Spinal cord (tissue), 10 donors: ENCODE data around the gene MAN1C1. TPM values are rescaled to one million over a fixed set of nuclear protein-coding genes. Genes with fewer than 3 reads are reported as not detected.

Source experiments
- DNase-seq, 6 donors: peaks; one replicate each; pipeline versions ENCODE4 v3.0.0 to v3.0.0-alpha.2; 2013 to 2015; ENCODE audit warnings: low spot score in 6 of 6, low read depth in 4 of 6
- H3K27ac ChIP-seq: one replicate; pipeline ENCODE4 v1.5.1; 2013; ENCODE audit warnings: low read depth, low read length, control low read depth
- H3K27me3 ChIP-seq: one replicate; pipeline ENCODE4 v1.6.1; 2013; ENCODE audit warnings: low read length; ENCODE audit not compliant: control insufficient read depth, insufficient read depth
- H3K36me3 ChIP-seq: one replicate; pipeline ENCODE4 v1.6.1; 2013; ENCODE audit warnings: low read length; ENCODE audit not compliant: control insufficient read depth, insufficient read depth
- H3K4me1 ChIP-seq: one replicate; pipeline ENCODE4 v1.6.1; 2013; ENCODE audit warnings: low read length; ENCODE audit not compliant: control insufficient read depth, insufficient read depth
- H3K4me3 ChIP-seq: one replicate; pipeline ENCODE4 v1.5.1; 2013; ENCODE audit warnings: low read depth, low read length, control low read depth
- H3K9me3 ChIP-seq: one replicate; pipeline ENCODE4 v1.6.1; 2013; ENCODE audit warnings: low read length; ENCODE audit not compliant: control insufficient read depth, insufficient read depth
- WGBS: methylation state at CpG from one replicate; pipeline ENCODE4 v1.1.5; 2013; ENCODE audit warnings: missing lambda C conversion rate; ENCODE audit not compliant: insufficient coverage; 5-methylcytosine and 5-hydroxymethylcytosine counted together
- polyA plus RNA-seq, 2 donors: library from polyadenylated mRNA; unstranded; fragments of 120-200 nt; gene quantifications; one replicate each; pipeline ENCODE4 v1.2.1, GENCODE V29; 2013; ENCODE audit not compliant: insufficient read length in 2 of 2
- total RNA-seq, 2 donors: library from RNA; depleted of rRNA in 1 of 2; stranded (reverse); fragments of 120-200 nt in 1 of 2; fragments of >200 nt in 1 of 2; gene quantifications; one replicate each; pipeline versions ENCODE4 v1.2.3 to v1.2.4, GENCODE V29; 2013 to 2014
- donor health status: healthy.

The MAN1C1 gene
- total and polyA plus RNA-seq, 4 donors, result 18.4 to 59.7 (median 49.4) TPM

GRCh38 chr1:25779894-25780293 is 163.3 kb downstream of the MAN1C1 start:
- no peaks in the 10 kb centered on the region for H3K27me3 ChIP-seq
- H3K27ac ChIP-seq, result no peak overlapping the region
- no CpG with 5 or more reads among the region's 4 CpGs for WGBS
- H3K4me1 ChIP-seq, result peaks cover 22% of the 10 kb centered on the region
- peaks cover 41% of the 10 kb centered on the region for H3K36me3 ChIP-seq
- no peak for DNase-seq
- no peaks in the 10 kb centered on the region for H3K9me3 ChIP-seq
- no peak overlapping the region for H3K4me3 ChIP-seq

- Histone ChIP-seq H3K27me3 (no peaks in the 10 kb centered on the region), H3K27ac (no peak overlapping the region)
These were observed 163.9 kb downstream of the MAN1C1 start for GRCh38 chr1:25780318-25781129.

GRCh38 chr1:25781130-25781433 is 164.5 kb downstream of the MAN1C1 start:
- Histone ChIP-seq H3K36me3 (peaks cover 34% of the 10 kb centered on the region), H3K27ac (no peak overlapping the region), H3K4me3 (no peak overlapping the region), H3K27me3 (no peaks in the 10 kb centered on the region), H3K9me3 (no peaks in the 10 kb centered on the region), H3K4me1 (peaks cover 23% of the 10 kb centered on the region)
- WGBS, result 90% methylated on average over 3 of the region's 3 CpGs
- DNase-seq, result no peak

More at GRCh38 chr1:25780318-25781129, 163.9 kb downstream of the MAN1C1 start:
- no peak for DNase-seq
- Histone ChIP-seq H3K4me3 (no peak overlapping the region), H3K9me3 (no peaks in the 10 kb centered on the region), H3K36me3 (peaks cover 34% of the 10 kb centered on the region), H3K4me1 (peaks cover 23% of the 10 kb centered on the region)
- WGBS, result 69% methylated on average over 5 of the region's 14 CpGs

- Histone ChIP-seq H3K4me1 (peaks cover 35% of the 10 kb centered on the region), H3K9me3 (no peaks in the 10 kb centered on the region), H3K27ac (no peak overlapping the region), H3K36me3 (peaks cover 31% of the 10 kb centered on the region), H3K27me3 (no peaks in the 10 kb centered on the region), H3K4me3 (no peak overlapping the region)
- DNase-seq, result no peak
- WGBS, result 62% methylated on average over 15 of the region's 18 CpGs
These were observed 166.1 kb downstream of the MAN1C1 start for GRCh38 chr1:25782608-25783201.

GRCh38 chr1:25784575-25785051 is 168.0 kb downstream of the MAN1C1 start:
- H3K27ac ChIP-seq, result no peak overlapping the region
- no peaks in the 10 kb centered on the region for H3K9me3 ChIP-seq
- no peak for DNase-seq
- H3K4me1 ChIP-seq, result peaks cover 29% of the 10 kb centered on the region
- H3K4me3 ChIP-seq, result no peak overlapping the region
- H3K36me3 ChIP-seq, result peaks cover 24% of the 10 kb centered on the region
- H3K27me3 ChIP-seq, result no peaks in the 10 kb centered on the region
- 54% methylated on average over 6 of the region's 9 CpGs for WGBS

GRCh38 chr1:25785333-25786067 is 168.9 kb downstream of the MAN1C1 start:
- Histone ChIP-seq H3K27me3 (no peaks in the 10 kb centered on the region), H3K9me3 (no peaks in the 10 kb centered on the region), H3K36me3 (peaks cover 24% of the 10 kb centered on the region), H3K4me3 (no peak overlapping the region), H3K27ac (no peak overlapping the region), H3K4me1 (peaks cover 27% of the 10 kb centered on the region)
- WGBS, result 81% methylated on average over 9 of the region's 10 CpGs
- no peak for DNase-seq

- WGBS, result 62% methylated on average over 4 of the region's 11 CpGs
- peaks cover 13% of the 10 kb centered on the region for H3K36me3 ChIP-seq
- peak in 1 of 6 donors; percentile 14 for DNase-seq
- no peak overlapping the region for H3K4me3 ChIP-seq
- no peaks in the 10 kb centered on the region for H3K9me3 ChIP-seq
- H3K27me3 ChIP-seq, result no peaks in the 10 kb centered on the region
- peaks cover 27% of the 10 kb centered on the region for H3K4me1 ChIP-seq
- H3K27ac ChIP-seq, result no peak overlapping the region
These were observed 170.5 kb downstream of the MAN1C1 start for GRCh38 chr1:25786887-25787759.

GRCh38 chr1:25787760-25788166 is 171.2 kb downstream of the MAN1C1 start:
- Histone ChIP-seq H3K36me3 (peaks cover 13% of the 10 kb centered on the region), H3K4me3 (no peak overlapping the region), H3K9me3 (no peaks in the 10 kb centered on the region), H3K27ac (no peak overlapping the region), H3K27me3 (no peaks in the 10 kb centered on the region), H3K4me1 (peaks cover 27% of the 10 kb centered on the region)
- DNase-seq, result no peak
- WGBS, result 83% methylated on average over 5 of the region's 5 CpGs

- DNase-seq, result no peak
- Histone ChIP-seq H3K4me3 (no peak overlapping the region), H3K36me3 (peaks cover 9% of the 10 kb centered on the region), H3K9me3 (no peaks in the 10 kb centered on the region), H3K27ac (no peak overlapping the region), H3K27me3 (no peaks in the 10 kb centered on the region), H3K4me1 (peaks cover 13% of the 10 kb centered on the region)
- whole genome bisulfite sequencing, result 92% methylated on average over 5 of the region's 6 CpGs
These were observed 173.9 kb downstream of the MAN1C1 start for GRCh38 chr1:25790472-25790871.
